Astrocyte (in vitro differentiated cells and primary cell): Measurements from ENCODE around the gene CERS1.

Experiments used
- CTCF ChIP-seq: IDR thresholded peaks from 2 replicates; pipeline ENCODE4 v1.5.1; 2011; ENCODE audit warnings: low read depth, mild to moderate bottlenecking, inconsistent platforms, low read length, moderate library complexity; ENCODE audit not compliant: insufficient read depth
- EZH2 ChIP-seq: IDR thresholded peaks from 2 replicates; pipeline ENCODE4 v1.6.1; 2012; ENCODE audit warnings: mild to moderate bottlenecking, low read length, inconsistent platforms; ENCODE audit not compliant: insufficient read depth

- TF ChIP-seq CTCF = no peak
- TF ChIP-seq EZH2 = no peak
Measured at GRCh38 chr19:18848878-18849661, 46.9 kb downstream of the CERS1 start.
